Germinal center (tissue), 1 donor: ENCODE data around the gene PTGER1.

Experiments
- DNase-seq: peaks from one replicate; pipeline ENCODE4 v3.0.0; 2012; ENCODE audit warnings: mixed read lengths, low spot score

The PTGER1 gene

GRCh38 chr19:14502334-14503092 lies 27.4 kb upstream of the PTGER1 start:
- DNase-seq, result no peak

DNA sequence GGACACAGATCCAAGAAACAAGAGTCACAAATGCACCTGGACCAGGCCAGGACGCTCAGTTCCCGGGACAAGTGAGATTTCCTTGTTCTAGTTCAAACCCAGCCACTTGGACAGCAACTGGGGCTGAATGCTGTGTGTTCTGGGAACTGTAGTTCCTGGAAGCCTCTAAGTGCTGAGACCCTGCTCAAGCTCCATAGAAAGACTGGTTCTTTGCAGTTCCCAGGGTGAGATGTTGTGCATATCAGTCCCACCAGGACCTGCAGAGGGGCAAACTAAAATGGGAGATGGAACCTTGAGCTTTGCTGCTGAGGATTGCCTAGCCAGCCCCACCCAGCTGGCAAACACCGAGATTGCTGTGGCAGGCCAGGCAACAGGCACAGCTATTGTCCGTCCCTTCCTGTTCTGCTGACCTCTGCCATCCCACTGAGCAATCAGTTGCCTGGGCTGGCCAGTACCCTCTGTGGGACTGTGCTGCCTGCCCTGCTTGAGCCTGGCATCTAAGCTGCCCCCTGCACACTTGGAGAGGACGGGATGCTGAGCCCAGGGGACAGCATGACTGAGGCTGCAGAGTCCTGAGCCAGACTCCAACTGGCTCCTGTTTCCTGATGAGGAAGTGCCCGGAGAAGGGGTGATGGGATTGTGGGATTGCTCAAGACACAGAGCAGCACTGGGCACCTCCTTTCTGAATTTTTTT lies 22.2 kb upstream of the PTGER1 start:
- no peak for DNase-seq

- no peak for DNase-seq
Observed at GRCh38 chr19:14496834-14497227, 21.7 kb upstream of the PTGER1 start.

DNA sequence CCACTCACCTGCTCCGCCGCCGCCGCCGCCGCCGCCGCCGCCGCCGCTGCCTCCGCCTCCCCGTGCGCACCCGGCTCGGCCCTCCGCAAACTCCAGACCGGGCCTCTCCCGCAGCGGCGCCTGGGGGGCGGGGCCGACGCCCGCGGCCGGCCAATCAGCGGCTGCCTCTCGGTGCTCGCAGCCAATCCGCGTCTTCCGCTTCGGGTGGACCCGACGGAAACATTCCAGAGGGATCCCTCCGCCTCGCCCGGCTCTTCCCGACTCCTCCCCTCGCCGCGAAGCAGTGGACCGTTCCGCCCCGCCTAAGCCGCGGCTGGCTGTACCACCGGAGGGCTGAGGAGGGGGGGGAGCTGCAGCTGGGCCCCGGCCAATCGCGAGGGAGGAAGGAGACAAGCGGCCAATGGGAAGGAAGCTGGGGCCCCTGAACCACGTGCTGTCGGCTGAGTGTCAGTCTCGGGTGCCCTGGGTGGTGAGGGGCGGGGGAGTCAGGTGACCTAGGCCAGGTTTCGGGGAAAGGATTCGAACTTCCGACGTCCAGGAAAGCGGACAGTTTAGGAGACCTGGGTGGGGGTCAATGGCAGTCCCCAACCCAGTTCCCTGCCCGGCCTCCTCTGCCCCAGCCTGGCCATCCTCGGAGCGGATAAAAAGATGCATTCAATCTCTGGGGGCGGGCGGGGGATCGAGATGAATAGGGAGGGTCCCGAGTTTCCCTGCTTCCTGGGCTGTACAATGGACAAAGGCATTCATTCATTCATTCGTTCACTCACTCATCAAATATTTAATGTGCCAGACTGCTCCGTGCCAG lies 21.1 kb upstream of the PTGER1 start, which contains the start of gene GIPC1:
Gene GIPC1 (minus strand): TSS at position 99 of the 805 bp plus-strand sequence. CDS start 13,151 bp downstream, outside the sequence.
- DNase-seq, result peak; percentile 98

GRCh38 chr19:14495672-14496028 lies 20.5 kb upstream of the PTGER1 start:
- no peak for DNase-seq

DNA sequence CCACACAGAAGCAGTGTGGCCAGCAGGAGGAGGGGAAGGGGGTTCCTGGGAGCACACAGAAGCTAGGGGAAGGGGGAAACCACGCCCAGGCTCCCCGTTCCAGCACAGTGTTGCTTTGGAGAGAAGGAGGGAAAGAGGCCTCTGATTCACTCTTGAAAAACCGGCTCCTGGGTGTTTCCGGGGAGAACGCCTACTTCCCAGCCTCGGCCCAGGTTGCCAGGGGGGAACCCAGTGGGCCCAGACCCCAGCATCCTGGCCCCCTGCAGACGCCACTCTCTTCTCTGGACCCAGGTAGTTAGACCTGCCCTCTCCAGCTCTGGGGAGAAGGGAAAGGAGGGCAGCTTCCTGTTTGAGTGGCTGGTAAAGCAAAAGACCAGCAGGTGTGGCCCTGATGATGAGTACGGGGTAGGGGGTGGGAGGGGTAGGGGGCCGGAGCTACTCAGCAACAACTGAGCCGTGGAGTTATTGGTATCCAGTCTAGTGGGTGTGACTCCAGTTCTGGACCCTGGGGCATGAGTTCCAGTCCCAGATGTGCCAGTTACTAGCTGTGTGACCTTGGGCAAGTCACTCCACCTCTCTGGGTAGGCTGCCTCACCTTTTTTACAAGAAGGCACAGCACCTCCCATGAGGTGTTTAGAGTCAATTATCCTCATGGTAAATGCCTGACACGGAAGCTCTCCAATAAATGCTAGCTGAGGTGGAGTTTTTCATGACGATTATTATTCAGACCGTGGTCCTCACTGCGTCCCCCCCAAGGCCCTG lies 19.9 kb upstream of the PTGER1 start:
- no peak for DNase-seq

DNA sequence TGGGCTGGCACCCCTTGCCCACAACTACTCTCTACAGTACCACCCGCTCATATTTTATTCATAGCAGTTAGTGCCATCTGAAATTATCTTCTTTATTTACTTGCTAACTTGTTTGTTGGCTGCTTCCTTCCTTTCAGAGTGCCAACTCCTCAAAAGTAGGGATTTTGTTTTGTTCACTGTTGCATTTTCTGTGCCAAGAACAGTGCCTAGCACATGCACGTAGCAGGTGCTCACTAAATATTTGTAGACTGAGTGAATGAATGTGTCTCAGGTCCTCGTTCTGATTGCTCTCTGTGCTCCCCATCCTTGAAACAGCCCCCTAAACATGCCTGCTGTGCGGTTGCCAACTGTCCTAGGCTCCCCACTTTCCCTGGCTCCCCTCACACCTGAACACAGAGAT lies 19.3 kb upstream of the PTGER1 start:
- DNase-seq, result no peak

- no peak for DNase-seq
Observed at GRCh38 chr19:14492756-14493337, 17.7 kb upstream of the PTGER1 start.

DNA sequence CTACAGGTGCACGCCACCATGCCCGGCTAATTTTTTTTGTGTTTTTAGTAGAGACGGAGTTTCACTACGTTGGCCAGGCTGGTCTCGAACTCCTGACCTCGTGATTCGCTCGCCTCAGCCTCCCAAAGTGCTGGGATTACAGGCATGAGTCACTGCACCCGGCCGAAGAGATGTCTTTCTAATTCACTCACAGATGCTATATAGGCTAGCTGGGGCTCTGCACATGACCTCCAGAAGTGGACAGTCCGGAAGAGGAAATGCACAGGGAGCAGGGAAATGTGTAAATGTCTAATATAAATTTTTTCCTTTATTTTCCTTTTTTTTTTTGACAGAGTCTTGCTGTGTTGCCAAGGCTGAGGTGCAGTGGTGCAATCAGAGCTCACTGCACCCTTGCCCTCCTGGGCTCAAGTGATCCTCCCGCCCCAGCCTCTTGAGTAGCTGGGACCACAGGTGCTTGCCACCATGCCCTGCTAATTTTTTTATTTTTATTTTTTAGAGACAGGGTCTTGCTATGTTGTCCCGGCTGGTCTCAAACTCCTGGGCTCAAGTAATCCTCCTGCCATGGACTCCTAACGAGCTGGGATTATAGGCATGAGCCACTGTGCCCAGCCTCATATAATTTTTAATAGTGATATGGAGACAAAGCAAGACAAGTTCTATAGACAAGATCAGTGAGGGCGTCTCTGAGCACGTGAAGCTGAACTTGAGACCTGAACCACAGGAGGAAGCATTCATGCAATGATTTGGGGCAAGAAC lies 12.4 kb upstream of the PTGER1 start:
- DNase-seq, result no peak

- DNase-seq, result no peak
Observed at GRCh38 chr19:14482172-14482941, 7.2 kb upstream of the PTGER1 start.

DNA sequence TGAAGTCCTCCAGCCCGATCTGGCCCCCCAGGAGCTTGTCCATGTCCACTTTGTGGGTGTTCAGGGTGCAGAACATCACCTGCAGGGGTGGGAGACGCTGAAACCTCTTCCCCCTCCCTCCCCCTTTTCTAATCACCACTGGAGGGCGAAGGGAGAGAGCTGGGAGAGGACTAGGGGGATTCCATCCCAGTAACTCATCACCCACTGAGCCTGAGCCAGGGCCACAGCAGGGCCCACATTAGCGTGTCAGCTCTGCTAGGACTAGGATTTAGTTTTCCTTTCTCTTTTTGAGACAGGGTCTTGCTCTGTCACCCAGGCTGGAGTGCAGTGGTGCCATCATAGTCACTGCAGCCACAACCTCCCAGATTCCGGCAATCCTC lies 5.5 kb upstream of the PTGER1 start:
- no peak for DNase-seq

DNA sequence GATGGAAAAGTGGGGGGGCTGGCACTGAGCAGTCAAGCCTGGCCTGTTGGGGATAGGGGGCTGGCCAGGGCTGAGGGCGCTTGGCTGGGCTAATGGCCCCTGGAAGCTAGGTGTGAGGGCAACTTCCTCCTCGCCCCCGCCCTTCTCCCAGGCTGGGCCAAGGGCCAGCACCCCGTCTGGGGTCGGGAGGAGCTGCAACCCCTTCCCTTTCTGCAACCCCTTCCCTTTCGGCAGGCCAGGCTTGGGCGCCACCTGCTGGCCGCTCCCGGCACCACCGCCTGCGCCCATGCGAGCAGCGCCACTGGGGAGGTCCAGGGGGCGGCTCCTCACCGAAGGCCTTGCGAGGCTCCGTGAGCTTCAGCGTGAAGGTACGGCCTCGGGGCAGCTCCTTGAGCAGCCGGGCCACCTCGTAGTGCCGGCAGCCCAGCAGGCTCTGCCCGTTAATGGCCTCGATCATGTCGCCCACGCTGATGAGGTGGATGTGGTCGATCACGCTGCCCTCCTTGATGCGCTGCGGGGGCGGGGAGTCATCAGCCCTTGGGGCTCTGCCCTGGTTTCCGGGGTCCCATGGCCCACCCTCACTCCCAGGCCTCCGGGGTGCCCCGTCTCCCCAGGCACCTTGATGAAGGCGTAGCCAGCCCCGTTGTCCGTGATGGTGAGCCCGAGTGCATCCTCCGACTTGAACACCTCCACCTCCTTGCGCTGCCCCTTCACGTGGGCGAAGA lies 5.0 kb upstream of the PTGER1 start:
- DNase-seq, result peak; percentile 82

GRCh38 chr19:14479309-14479974 lies 4.3 kb upstream of the PTGER1 start:
- DNase-seq, result no peak

DNA sequence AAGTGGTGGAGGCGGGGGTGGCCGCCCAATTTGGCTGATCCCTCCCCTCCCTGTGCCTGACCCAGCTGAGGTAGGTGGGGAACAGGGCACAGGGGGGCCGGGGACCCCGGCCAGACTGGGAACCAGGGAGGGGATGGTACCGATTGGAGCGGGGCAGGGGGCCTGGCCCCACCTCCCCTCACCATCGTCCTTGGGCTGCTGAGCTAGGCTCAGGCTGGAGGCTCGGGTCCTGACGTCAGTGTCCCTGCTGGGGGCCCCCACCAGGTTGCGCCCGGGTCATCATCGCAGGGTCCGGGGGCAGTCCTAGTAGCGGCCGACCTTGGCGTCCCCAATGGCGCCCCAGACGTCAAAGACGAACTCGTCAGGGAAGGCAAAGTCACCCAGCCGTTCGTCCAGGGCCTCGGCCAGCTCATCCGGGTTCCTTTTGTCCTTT lies 3.0 kb upstream of the PTGER1 start:
- no peak for DNase-seq

DNA sequence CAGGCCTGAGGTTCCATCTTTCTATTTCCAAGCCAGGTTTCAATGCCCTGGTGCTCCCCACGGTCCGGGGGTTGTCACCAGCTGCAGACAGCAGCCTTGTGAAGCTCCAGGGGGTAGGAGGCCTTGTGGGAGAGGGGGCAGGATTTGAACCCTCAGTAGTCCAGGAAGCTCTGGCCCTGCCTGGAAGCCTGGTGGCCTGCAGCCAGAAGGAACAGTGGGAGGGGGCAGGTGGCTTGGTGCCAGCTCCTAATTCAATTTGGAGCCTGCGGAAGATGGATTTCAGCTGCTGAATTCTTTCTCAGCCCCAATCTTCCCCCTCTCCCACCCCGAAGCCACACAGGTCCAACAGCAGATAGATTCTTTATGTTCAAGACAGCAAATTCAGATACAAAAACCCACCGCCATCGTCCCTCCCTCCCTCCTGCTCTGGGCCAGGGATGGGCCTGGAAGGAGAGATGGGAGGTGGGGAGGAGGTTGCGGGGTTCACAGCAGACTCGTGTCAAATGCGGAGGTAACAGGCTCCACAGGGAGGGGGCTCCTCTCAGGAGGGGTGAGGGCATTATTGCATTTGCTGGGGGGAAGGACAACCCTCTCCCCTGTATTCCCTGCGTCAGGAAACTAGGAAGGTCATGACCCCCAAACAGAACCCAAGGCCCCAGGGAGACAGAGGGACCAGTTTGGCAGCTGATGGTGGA lies 2.4 kb upstream of the PTGER1 start:
- no peak for DNase-seq

DNA sequence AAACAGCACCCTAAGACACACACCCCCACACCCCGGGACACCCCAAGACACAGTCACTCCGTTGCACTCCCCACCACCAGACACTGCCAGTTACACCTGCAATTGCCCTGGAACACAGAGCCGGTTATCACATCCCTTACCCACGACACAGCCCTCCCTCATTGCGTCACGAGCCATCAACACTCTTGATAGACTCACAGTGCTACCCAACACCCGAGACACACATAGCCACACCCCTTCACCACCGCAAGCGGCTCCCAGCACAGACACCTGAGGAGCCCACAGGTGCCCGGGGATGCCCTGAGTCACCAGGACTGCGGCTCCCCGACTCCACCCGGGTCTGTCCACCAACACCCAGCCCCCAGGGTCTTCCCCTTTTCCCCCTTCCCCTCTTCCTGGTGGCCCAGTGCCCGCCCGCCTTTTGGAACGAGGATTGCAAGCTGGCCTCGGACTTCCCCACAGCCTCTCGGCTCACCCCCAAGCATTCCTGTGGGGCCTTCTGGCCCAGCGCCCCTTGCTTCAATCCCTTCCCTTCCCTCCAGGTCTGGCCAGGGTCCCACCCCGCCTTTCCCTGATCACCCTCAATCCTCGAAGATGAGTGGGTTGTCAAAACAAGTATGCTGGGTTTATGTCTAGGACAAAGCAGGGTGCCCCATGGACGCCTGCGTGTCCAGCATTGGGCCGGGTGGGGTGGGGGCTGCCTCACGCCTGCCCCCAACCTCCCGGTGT lies 1.7 kb upstream of the PTGER1 start:
- DNase-seq, result no peak

DNA sequence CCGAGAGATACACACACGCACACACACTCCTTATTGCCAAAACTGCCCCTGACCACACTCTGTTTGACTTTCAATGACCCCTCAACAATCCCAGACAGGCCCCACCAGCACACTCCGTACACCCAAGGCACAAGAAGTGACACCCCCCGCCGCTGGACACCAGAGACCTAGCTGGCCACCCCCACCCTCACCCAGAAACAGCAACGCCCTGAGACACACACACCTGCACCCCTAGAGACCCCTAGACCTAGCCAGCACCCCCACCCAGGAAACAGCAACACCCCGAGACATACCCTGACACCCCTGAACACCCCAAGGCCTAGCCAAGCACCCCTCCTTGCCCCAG lies 1.1 kb upstream of the PTGER1 start:
- DNase-seq, result no peak

GRCh38 chr19:14474827-14475226 lies 327 bp downstream of the PTGER1 start:
- DNase-seq, result no peak
